HCT116 (cell line): ENCODE results near the gene RBFOX2. TPM values are rescaled to one million over a fixed set of nuclear protein-coding genes. Genes with fewer than 3 reads are reported as not detected.

Experiments used
- ATAC-seq: fragments of 200-7000 bp; cut with Tn5 transposase; 2 replicates; pipeline ENCODE4 v1.9.1; 2020; ENCODE audit warnings: mild to moderate bottlenecking, moderate library complexity
- BruUV-seq: library from RNA; stranded (reverse); fragments of 400-500 nt; replicated peaks from 2 replicates; lab custom pipeline; 2021; lab: Mats Ljungman, UMichigan
- CTCF ChIA-PET: fragments of 300-600 bp; sonication (Branson Sonifier 250); formaldehyde crosslinking; loops from one replicate; lab custom pipeline; 2021; ENCODE audit warnings: antibody characterized with exemption; lab: Charles Lee
- POLR2A ChIA-PET: fragments of 300-600, 350-600 bp; sonication (Branson Sonifier 250); formaldehyde crosslinking; loops from one replicate; lab custom pipeline; 2021; ENCODE audit warnings: antibody characterized with exemption; lab: Charles Lee
- RAD21 ChIA-PET, 2 experiments: fragments of 300-600 bp; sonication (Branson Sonifier 250); formaldehyde crosslinking; loops; one replicate each; lab custom pipeline; 2023; ENCODE audit warnings: low total read pairs in 2 of 2; ENCODE audit not compliant: uncharacterized antibody in 2 of 2, unreplicated experiment in 2 of 2, low non-redundant PET in 1 of 2; lab: Charles Lee
- DNase-seq: peaks from one replicate; pipeline ENCODE4 v3.0.0-alpha.2; 2010; ENCODE audit warnings: low read depth, low spot score
- H2AFZ ChIP-seq: fragments of 200-600 bp; shearing (Covaris generic), sonication (generic); 2 replicates; pipeline ENCODE4 v1.6.1; 2017; ENCODE audit warnings: low read depth, mixed run types, mixed read lengths, antibody characterized with exemption, low read length; ENCODE audit not compliant: poor library complexity, severe bottlenecking
- H3K27ac ChIP-seq: 2 replicates; pipeline ENCODE4 v1.5.1; 2012; ENCODE audit warnings: low read depth, low read length
- H3K27me3 ChIP-seq: fragments of 200-600 bp; sonication (generic); 2 replicates; pipeline ENCODE4 v1.6.1; 2016; ENCODE audit warnings: mixed run types, low read length, mixed read lengths; ENCODE audit not compliant: insufficient read depth
- H3K36me3 ChIP-seq, 2 experiments: fragments of 200-500 bp in 1 of 2; fragments of 200-600 bp in 1 of 2; sonication (Bioruptor generic) in 1 of 2; sonication (generic) in 1 of 2; 2 replicates each; pipeline versions ENCODE4 v1.5.1 to v1.6.1; 2014 to 2016; ENCODE audit warnings: low read length in 2 of 2, inconsistent platforms in 1 of 2, mixed read lengths in 1 of 2, mixed run types in 1 of 2; ENCODE audit not compliant: insufficient read depth in 2 of 2, control insufficient read depth in 1 of 2
- H3K4me1 ChIP-seq, 2 experiments: fragments of 200-600 bp in 1 of 2; sonication (generic) in 1 of 2; 2 replicates each; pipeline versions ENCODE4 v1.5.1 to v1.6.1; 2012 to 2017; ENCODE audit warnings: low read length in 2 of 2, inconsistent platforms in 1 of 2, mild to moderate bottlenecking in 1 of 2, mixed read lengths in 1 of 2, mixed run types in 1 of 2, moderate library complexity in 1 of 2; ENCODE audit not compliant: insufficient read depth in 2 of 2, control insufficient read depth in 1 of 2
- H3K4me2 ChIP-seq: fragments of 200-600 bp; sonication (generic); 2 replicates; pipeline ENCODE4 v1.6.1; 2017; ENCODE audit warnings: mixed run types, low read length, mixed read lengths
- H3K4me3 ChIP-seq, 2 experiments: fragments of 200-600 bp in 1 of 2; sonication (generic) in 1 of 2; replicated peaks in 1 of 2; 2 replicates each; pipeline ENCODE4 v1.5.1; 2011 to 2016; ENCODE audit warnings: low read length in 2 of 2, control low read depth in 1 of 2, low read depth in 1 of 2, mild to moderate bottlenecking in 1 of 2, mixed read lengths in 1 of 2, mixed run types in 1 of 2
- H3K79me2 ChIP-seq: fragments of 200-600 bp; sonication (generic); 2 replicates; pipeline ENCODE4 v1.6.1; 2017; ENCODE audit warnings: mild to moderate bottlenecking, mixed run types, low read length, moderate library complexity, mixed read lengths; ENCODE audit not compliant: insufficient read depth
- H3K9ac ChIP-seq: fragments of 200-600 bp; sonication (generic); 2 replicates; pipeline ENCODE4 v1.6.1; 2016; ENCODE audit warnings: low read length, mixed read lengths
- H3K9me2 ChIP-seq: fragments of 200-600 bp; sonication (generic), shearing (Covaris generic); 2 replicates; pipeline ENCODE4 v1.6.1; 2017; ENCODE audit warnings: mixed run types, mild to moderate bottlenecking, moderate library complexity; ENCODE audit not compliant: insufficient read depth
- H3K9me3 ChIP-seq, 2 experiments: fragments of 200-500 bp in 1 of 2; fragments of 200-600 bp in 1 of 2; sonication (Bioruptor generic) in 1 of 2; sonication (generic) in 1 of 2; 2 replicates each; pipeline ENCODE4 v1.6.1; 2014 to 2017; ENCODE audit warnings: low read length in 2 of 2, mixed read lengths in 2 of 2, inconsistent platforms in 1 of 2, low read depth in 1 of 2, mild to moderate bottlenecking in 1 of 2, mixed run types in 1 of 2, moderate library complexity in 1 of 2; ENCODE audit not compliant: control insufficient read depth in 1 of 2, insufficient read depth in 1 of 2
- H4K20me1 ChIP-seq: fragments of 200-600 bp; sonication (generic), shearing (Covaris generic); 2 replicates; pipeline ENCODE4 v1.6.1; 2017; ENCODE audit warnings: mixed run types, mild to moderate bottlenecking, moderate library complexity; ENCODE audit not compliant: insufficient read depth
- CBX3 ChIP-seq: IDR thresholded peaks from 2 replicates; pipeline ENCODE4 v1.6.1; 2012; ENCODE audit warnings: low read depth
- CEBPB ChIP-seq: IDR thresholded peaks from 2 replicates; pipeline ENCODE4 v1.6.1; 2012; ENCODE audit warnings: low read depth
- ELF1 ChIP-seq: IDR thresholded peaks from 2 replicates; pipeline ENCODE4 v1.6.1; 2012; ENCODE audit warnings: low read depth, borderline replicate concordance
- EZH2phosphoT487 ChIP-seq: fragments of 200-600 bp; IDR thresholded peaks from 2 replicates; pipeline ENCODE4 v1.6.1; 2018; ENCODE audit warnings: antibody characterized with exemption, borderline replicate concordance
- JUND ChIP-seq: IDR thresholded peaks from 2 replicates; pipeline ENCODE4 v1.6.1; 2012
- POLR2AphosphoS5 ChIP-seq: IDR thresholded peaks from 2 replicates; pipeline ENCODE4 v1.6.1; 2011; ENCODE audit warnings: mild to moderate bottlenecking, low read depth, low read length, moderate library complexity
- SIN3A ChIP-seq: IDR thresholded peaks from 2 replicates; pipeline ENCODE4 v1.6.1; 2012; ENCODE audit warnings: low read depth
- SP1 ChIP-seq: IDR thresholded peaks from 2 replicates; pipeline ENCODE4 v1.6.1; 2012; ENCODE audit warnings: low read depth
- SRF ChIP-seq: IDR thresholded peaks from 2 replicates; pipeline ENCODE4 v1.6.1; 2012; ENCODE audit warnings: low read depth
- YY1 ChIP-seq: IDR thresholded peaks from 2 replicates; pipeline ENCODE4 v1.6.1; 2011; ENCODE audit warnings: low read length, low read depth, moderate library complexity, mild to moderate bottlenecking; ENCODE audit not compliant: insufficient replicate concordance; ENCODE audit errors: extremely low read depth
- ZFX ChIP-seq: fragments of 450-650 bp; IDR thresholded peaks from 2 replicates; pipeline ENCODE4 v1.6.1; 2017
- intact Hi-C: fragments of 100-400 bp; cut with micrococcal nuclease; formaldehyde crosslinking; loops from 2 replicates; pipeline ENCODE4 v1.10.0; 2022
- total RNA-seq: library from RNA; stranded (reverse); gene quantifications from one replicate; pipeline ENCODE4 v1.2.1, GENCODE V29; 2021; ENCODE audit not compliant: unreplicated experiment
- TF ChIP-seq, protein P1 (sequence below): IDR thresholded peaks from 2 replicates; pipeline ENCODE4 v1.6.1; 2011; ENCODE audit warnings: mild to moderate bottlenecking, low read length, moderate library complexity; ENCODE audit not compliant: insufficient replicate concordance; ENCODE audit errors: extremely low read depth
- TF ChIP-seq, protein P2 (sequence below): IDR thresholded peaks from 2 replicates; pipeline ENCODE4 v1.6.1; 2012; ENCODE audit warnings: low read depth
- TF ChIP-seq, protein P3 (sequence below): IDR thresholded peaks from 2 replicates; pipeline ENCODE4 v1.6.1; 2012
- TF ChIP-seq, protein P4 (sequence below): IDR thresholded peaks from 2 replicates; pipeline ENCODE4 v1.6.1; 2012

RBFOX2 gene
- total RNA-seq, 1 experiment from 2014 or later, result 83.9 TPM

DNA sequence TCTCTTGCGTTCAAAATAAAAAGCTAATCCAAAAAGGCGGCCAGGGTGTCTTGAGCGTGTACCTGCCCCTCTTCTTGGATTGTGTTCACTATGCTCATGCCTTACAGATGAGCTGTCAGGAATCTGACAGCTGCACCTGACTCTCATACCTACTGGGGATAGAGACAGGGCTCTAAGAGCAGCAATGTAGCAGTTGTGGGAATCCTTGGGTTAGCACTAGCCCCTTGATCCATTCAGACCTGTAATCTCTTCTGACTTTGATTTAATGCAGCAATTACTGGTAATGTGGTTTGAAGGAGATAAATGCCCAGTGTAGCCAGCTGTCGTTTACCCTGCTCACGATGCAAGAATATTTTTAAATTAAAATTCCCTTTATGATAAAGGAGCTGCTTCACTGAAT, 165.2 kb downstream of the RBFOX2 start (continued):
- TF ChIP-seq, protein P1, sequence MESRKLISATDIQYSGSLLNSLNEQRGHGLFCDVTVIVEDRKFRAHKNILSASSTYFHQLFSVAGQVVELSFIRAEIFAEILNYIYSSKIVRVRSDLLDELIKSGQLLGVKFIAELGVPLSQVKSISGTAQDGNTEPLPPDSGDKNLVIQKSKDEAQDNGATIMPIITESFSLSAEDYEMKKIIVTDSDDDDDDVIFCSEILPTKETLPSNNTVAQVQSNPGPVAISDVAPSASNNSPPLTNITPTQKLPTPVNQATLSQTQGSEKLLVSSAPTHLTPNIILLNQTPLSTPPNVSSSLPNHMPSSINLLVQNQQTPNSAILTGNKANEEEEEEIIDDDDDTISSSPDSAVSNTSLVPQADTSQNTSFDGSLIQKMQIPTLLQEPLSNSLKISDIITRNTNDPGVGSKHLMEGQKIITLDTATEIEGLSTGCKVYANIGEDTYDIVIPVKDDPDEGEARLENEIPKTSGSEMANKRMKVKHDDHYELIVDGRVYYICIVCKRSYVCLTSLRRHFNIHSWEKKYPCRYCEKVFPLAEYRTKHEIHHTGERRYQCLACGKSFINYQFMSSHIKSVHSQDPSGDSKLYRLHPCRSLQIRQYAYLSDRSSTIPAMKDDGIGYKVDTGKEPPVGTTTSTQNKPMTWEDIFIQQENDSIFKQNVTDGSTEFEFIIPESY, result no peak
- TF ChIP-seq, protein P2, sequence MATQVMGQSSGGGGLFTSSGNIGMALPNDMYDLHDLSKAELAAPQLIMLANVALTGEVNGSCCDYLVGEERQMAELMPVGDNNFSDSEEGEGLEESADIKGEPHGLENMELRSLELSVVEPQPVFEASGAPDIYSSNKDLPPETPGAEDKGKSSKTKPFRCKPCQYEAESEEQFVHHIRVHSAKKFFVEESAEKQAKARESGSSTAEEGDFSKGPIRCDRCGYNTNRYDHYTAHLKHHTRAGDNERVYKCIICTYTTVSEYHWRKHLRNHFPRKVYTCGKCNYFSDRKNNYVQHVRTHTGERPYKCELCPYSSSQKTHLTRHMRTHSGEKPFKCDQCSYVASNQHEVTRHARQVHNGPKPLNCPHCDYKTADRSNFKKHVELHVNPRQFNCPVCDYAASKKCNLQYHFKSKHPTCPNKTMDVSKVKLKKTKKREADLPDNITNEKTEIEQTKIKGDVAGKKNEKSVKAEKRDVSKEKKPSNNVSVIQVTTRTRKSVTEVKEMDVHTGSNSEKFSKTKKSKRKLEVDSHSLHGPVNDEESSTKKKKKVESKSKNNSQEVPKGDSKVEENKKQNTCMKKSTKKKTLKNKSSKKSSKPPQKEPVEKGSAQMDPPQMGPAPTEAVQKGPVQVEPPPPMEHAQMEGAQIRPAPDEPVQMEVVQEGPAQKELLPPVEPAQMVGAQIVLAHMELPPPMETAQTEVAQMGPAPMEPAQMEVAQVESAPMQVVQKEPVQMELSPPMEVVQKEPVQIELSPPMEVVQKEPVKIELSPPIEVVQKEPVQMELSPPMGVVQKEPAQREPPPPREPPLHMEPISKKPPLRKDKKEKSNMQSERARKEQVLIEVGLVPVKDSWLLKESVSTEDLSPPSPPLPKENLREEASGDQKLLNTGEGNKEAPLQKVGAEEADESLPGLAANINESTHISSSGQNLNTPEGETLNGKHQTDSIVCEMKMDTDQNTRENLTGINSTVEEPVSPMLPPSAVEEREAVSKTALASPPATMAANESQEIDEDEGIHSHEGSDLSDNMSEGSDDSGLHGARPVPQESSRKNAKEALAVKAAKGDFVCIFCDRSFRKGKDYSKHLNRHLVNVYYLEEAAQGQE, result no peak
- TF ChIP-seq YY1 (no peak), SIN3A (no peak), CEBPB (no peak)

DNA sequence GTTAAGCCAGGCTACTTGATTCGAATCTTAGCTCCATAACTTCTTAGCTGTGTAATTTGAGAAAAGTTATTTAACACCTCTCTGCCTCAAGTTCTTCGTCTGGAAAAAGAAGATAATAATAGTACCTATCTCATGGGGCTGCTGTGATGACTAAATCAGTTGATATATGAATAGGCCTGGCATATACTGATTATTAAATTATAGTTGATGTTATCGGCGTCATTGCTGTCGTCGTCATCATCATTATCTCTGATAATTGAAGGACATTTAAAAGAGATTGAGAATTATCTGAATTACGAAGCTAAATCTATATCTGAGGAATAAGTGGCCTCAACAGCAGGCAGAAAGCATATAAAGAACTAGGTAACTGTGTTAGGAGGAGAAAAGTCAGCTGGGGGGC, 165.9 kb downstream of the RBFOX2 start:
- Histone ChIP-seq H3K79me2 (peaks cover 57% of the 10 kb centered on the region), H2AFZ (no peak overlapping the region), H3K36me3 (no peaks in the 10 kb centered on the region), H3K4me2 (no peak overlapping the region), H3K27me3 (no peaks in the 10 kb centered on the region), H3K4me3 (no peak overlapping the region), H3K9ac (no peak overlapping the region), H3K9me3 (no peaks in the 10 kb centered on the region), H3K9me2 (no peaks in the 10 kb centered on the region), H3K27ac (no peak overlapping the region), H4K20me1 (no peaks in the 10 kb centered on the region), H3K4me1 (no peaks in the 10 kb centered on the region)
- ChIA-PET RAD21 (no interaction called here), POLR2A (no interaction called here), CTCF (no interaction called here)
- intact Hi-C loops, result loop anchor here (2.0 kb wide), 1 partner anchor 20 kb away; no protein-coding TSS in a partner anchor
- DNase-seq (no peak), ATAC-seq (no peak)
- no TSS peak for BruUV-seq
- TF ChIP-seq EZH2phosphoT487 (no peak), ELF1 (no peak), SP1 (no peak), JUND (no peak), SIN3A (no peak), CEBPB (no peak), SRF (no peak), POLR2AphosphoS5 (no peak), CBX3 (no peak), ZFX (no peak)
- TF ChIP-seq, protein P3, sequence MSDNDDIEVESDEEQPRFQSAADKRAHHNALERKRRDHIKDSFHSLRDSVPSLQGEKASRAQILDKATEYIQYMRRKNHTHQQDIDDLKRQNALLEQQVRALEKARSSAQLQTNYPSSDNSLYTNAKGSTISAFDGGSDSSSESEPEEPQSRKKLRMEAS, result no peak
- TF ChIP-seq, protein P2, result no peak
- TF ChIP-seq, protein P4, sequence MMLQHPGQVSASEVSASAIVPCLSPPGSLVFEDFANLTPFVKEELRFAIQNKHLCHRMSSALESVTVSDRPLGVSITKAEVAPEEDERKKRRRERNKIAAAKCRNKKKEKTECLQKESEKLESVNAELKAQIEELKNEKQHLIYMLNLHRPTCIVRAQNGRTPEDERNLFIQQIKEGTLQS, result no peak
